IMR-90 (cell line): ENCODE data around the gene PLOD3. TPM values are rescaled to one million over a fixed set of nuclear protein-coding genes. Genes with fewer than 3 reads are reported as not detected.
"Not testable (repeated sequence)": the region's sequence is repeated elsewhere in the genome, so short reads cannot be mapped to it uniquely, and the experiment has no call there.

Experiments used
- ATAC-seq: fragments of 200-7000 bp; cut with Tn5 transposase; 2 replicates; pipeline ENCODE4 v1.9.1; 2020; ENCODE audit warnings: low read depth, mild to moderate bottlenecking, moderate library complexity
- BruUV-seq: library from RNA; stranded (reverse); fragments of 400-500 nt; replicated peaks from 2 replicates; lab custom pipeline; 2021; lab: Mats Ljungman, UMichigan
- CTCF ChIA-PET: fragments of 300-600 bp; formaldehyde crosslinking; extraction: SDS; loops from one replicate; lab custom pipeline; 2021; ENCODE audit warnings: antibody characterized with exemption; lab: Yijun Ruan, JAX
- POLR2A ChIA-PET: fragments of 300-600 bp; sonication (Branson Sonifier 250); formaldehyde crosslinking; loops from one replicate; lab custom pipeline; 2022; ENCODE audit warnings: antibody characterized with exemption; ENCODE audit not compliant: unreplicated experiment; lab: Charles Lee
- DNase-seq: peaks from one replicate; pipeline ENCODE4 v3.0.0; 2013
- H2AFZ ChIP-seq: replicated peaks from 2 replicates; pipeline ENCODE3; 2013; ENCODE audit warnings: low read length, mild to moderate bottlenecking; ENCODE audit not compliant: poor library complexity
- H2AK5ac ChIP-seq: 2 replicates; pipeline ENCODE4 v1.6.1; 2013; ENCODE audit warnings: low read depth, low read length, inconsistent platforms
- H2AK9ac ChIP-seq: replicated peaks from 2 replicates; pipeline ENCODE3; 2013; ENCODE audit warnings: mild to moderate bottlenecking, low read depth, low read length, moderate library complexity; ENCODE audit not compliant: poor library complexity
- H2BK120ac ChIP-seq: 2 replicates; pipeline ENCODE4 v1.6.1; 2013; ENCODE audit warnings: low read depth, low read length, inconsistent platforms
- H2BK15ac ChIP-seq: 3 replicates; pipeline ENCODE4 v1.6.1; 2013; ENCODE audit warnings: low read depth, low read length, inconsistent platforms
- H2BK20ac ChIP-seq: 2 replicates; pipeline ENCODE4 v1.6.1; 2013; ENCODE audit warnings: low read depth, mild to moderate bottlenecking, inconsistent platforms, low read length, moderate library complexity
- H2BK5ac ChIP-seq: 2 replicates; pipeline ENCODE4 v1.6.1; 2013; ENCODE audit warnings: mild to moderate bottlenecking, low read depth, low read length, inconsistent platforms; ENCODE audit not compliant: poor library complexity, severe bottlenecking
- H3K14ac ChIP-seq: replicated peaks from 2 replicates; pipeline ENCODE4 v1.6.1; 2013; ENCODE audit warnings: low read depth, low read length, inconsistent platforms
- H3K18ac ChIP-seq: 2 replicates; pipeline ENCODE4 v1.6.1; 2013; ENCODE audit warnings: low read depth, low read length, control low read depth
- H3K23ac ChIP-seq: 2 replicates; pipeline ENCODE4 v1.6.1; 2013; ENCODE audit warnings: low read depth, low read length, inconsistent platforms
- H3K27ac ChIP-seq: 2 replicates; pipeline ENCODE4 v1.5.1; 2013; ENCODE audit warnings: mild to moderate bottlenecking, control low read depth, low read length; ENCODE audit not compliant: insufficient read depth
- H3K27me3 ChIP-seq: 2 replicates; pipeline ENCODE4 v1.6.1; 2013; ENCODE audit warnings: low read length; ENCODE audit not compliant: control insufficient read depth, insufficient read depth
- H3K36me3 ChIP-seq: 2 replicates; pipeline ENCODE4 v1.6.1; 2013; ENCODE audit warnings: low read length, mixed read lengths; ENCODE audit not compliant: control insufficient read depth, insufficient read depth
- H3K4ac ChIP-seq: 2 replicates; pipeline ENCODE4 v1.6.1; 2013; ENCODE audit warnings: low read depth, low read length, inconsistent platforms
- H3K4me1 ChIP-seq: 2 replicates; pipeline ENCODE4 v1.6.1; 2013; ENCODE audit warnings: low read length, mixed read lengths; ENCODE audit not compliant: control insufficient read depth, insufficient read depth
- H3K4me2 ChIP-seq: 2 replicates; pipeline ENCODE4 v1.6.1; 2013; ENCODE audit warnings: low read depth, mild to moderate bottlenecking, control low read depth, low read length, moderate library complexity
- H3K4me3 ChIP-seq: 2 replicates; pipeline ENCODE4 v1.5.1; 2013; ENCODE audit warnings: low read depth, mild to moderate bottlenecking, control low read depth, low read length, moderate library complexity; ENCODE audit not compliant: insufficient read depth
- H3K56ac ChIP-seq: 2 replicates; pipeline ENCODE4 v1.6.1; 2013; ENCODE audit warnings: low read length, inconsistent platforms; ENCODE audit not compliant: insufficient read depth; ENCODE audit errors: extremely low read depth
- H3K79me1 ChIP-seq, 2 experiments: 2 replicates each; pipeline ENCODE4 v1.6.1; 2013; ENCODE audit warnings: low read length in 2 of 2, inconsistent platforms in 1 of 2, low read depth in 1 of 2
- H3K9ac ChIP-seq: 2 replicates; pipeline ENCODE4 v1.6.1; 2013; ENCODE audit warnings: low read depth, low read length, control low read depth
- H3K9me1 ChIP-seq: 2 replicates; pipeline ENCODE4 v1.6.1; 2013; ENCODE audit warnings: low read length, inconsistent platforms; ENCODE audit not compliant: insufficient read depth
- H3K9me3 ChIP-seq: 2 replicates; pipeline ENCODE4 v1.6.1; 2013; ENCODE audit warnings: low read length; ENCODE audit not compliant: control insufficient read depth, insufficient read depth
- H4K20me1 ChIP-seq: 2 replicates; pipeline ENCODE4 v1.6.1; 2013; ENCODE audit warnings: low read length, inconsistent platforms; ENCODE audit not compliant: insufficient read depth
- H4K5ac ChIP-seq: 2 replicates; pipeline ENCODE4 v1.6.1; 2013; ENCODE audit warnings: mild to moderate bottlenecking, low read depth, low read length, control low read depth
- H4K8ac ChIP-seq, 2 experiments: 2 replicates each; pipeline ENCODE4 v1.6.1; 2013; ENCODE audit warnings: low read depth in 2 of 2, low read length in 2 of 2, control low read depth in 1 of 2, inconsistent platforms in 1 of 2
- H4K91ac ChIP-seq: 2 replicates; pipeline ENCODE4 v1.6.1; 2013; ENCODE audit warnings: low read depth, low read length, inconsistent platforms; ENCODE audit not compliant: insufficient read depth
- WGBS, 2 experiments: methylation state at CpG; one replicate each; pipeline versions ENCODE4 v1.1.5 to v1.1.7; 2013; ENCODE audit warnings: missing lambda C conversion rate in 2 of 2; ENCODE audit not compliant: insufficient read length in 1 of 2; ENCODE audit errors: extremely low coverage in 2 of 2; 5-methylcytosine and 5-hydroxymethylcytosine counted together
- dilution Hi-C: fragments of 300-500 bp; cut with HindIII; formaldehyde crosslinking; loops from one replicate; pipeline ENCODE4 v1.14.3; 2018; ENCODE audit warnings: low sequenced_read_pairs; ENCODE audit not compliant: unreplicated experiment
- in situ Hi-C: fragments of 300-500 bp; cut with MboI; formaldehyde crosslinking; loops from 3 replicates; pipeline ENCODE4 v1.14.3; 2019; ENCODE audit warnings: low sequenced_read_pairs, inconsistent platforms, mixed read lengths
- intact Hi-C: fragments of 100-400 bp; cut with micrococcal nuclease; formaldehyde crosslinking; loops from 2 replicates; pipeline ENCODE4 v1.10.0; 2022
- polyA plus RNA-seq, 3 experiments: library from polyadenylated mRNA; depleted of rRNA; stranded (reverse); fragments of >200 nt; gene quantifications; 2 replicates each; pipeline ENCODE4 v1.2.3, GENCODE V29; 2012; ENCODE audit warnings: low replicate concordance in 1 of 3
- total RNA-seq: library from RNA; depleted of rRNA; stranded (reverse); fragments of >200 nt; gene quantifications from 2 replicates; pipeline ENCODE4 v1.2.3, GENCODE V29; 2012
- TF ChIP-seq, protein P1 (sequence below): fragments of 150-350 bp; IDR thresholded peaks from 2 replicates; pipeline ENCODE4 v1.6.1; 2017; ENCODE audit warnings: mild to moderate bottlenecking, antibody characterized with exemption, low read length, low read depth

Gene PLOD3
- total and polyA plus RNA-seq, 2 of the 4 experiments (the other 2 are of a cell fraction): 21.7 to 159 TPM

GRCh38 chr7:101264102-101264706 is 46.8 kb upstream of the PLOD3 start:
- H3K79me1 ChIP-seq, H2BK15ac ChIP-seq, H3K9me1 ChIP-seq, CTCF ChIA-PET, H3K4me1 ChIP-seq, H3K56ac ChIP-seq, H2BK5ac ChIP-seq, in situ Hi-C loops, H4K20me1 ChIP-seq, H3K9me3 ChIP-seq, H2BK120ac ChIP-seq, H2BK20ac ChIP-seq, H3K23ac ChIP-seq, BruUV-seq, H3K4me2 ChIP-seq, intact Hi-C loops, POLR2A ChIA-PET, H4K91ac ChIP-seq, H3K36me3 ChIP-seq, H2AK5ac ChIP-seq, dilution Hi-C loops, H4K5ac ChIP-seq, H3K14ac ChIP-seq, H3K9ac ChIP-seq, H3K4me3 ChIP-seq, H4K8ac ChIP-seq, H3K27ac ChIP-seq, H3K4ac ChIP-seq, H3K18ac ChIP-seq: not testable (repeated sequence)
- Histone ChIP-seq H2AFZ (peak overlapping the region; percentile 43), H2AK9ac (peak overlapping the region; percentile 16), H3K27me3 (peaks cover 13% of the 10 kb centered on the region)
- whole genome bisulfite sequencing, 2 experiments: 50% methylated on average over 2 of the region's 6 CpGs; no CpG with 5 or more reads in 1 of the 2 experiments
- DNase-seq (peak; percentile 10), ATAC-seq (peak; percentile 44; the same call in 1 of the 2 replicates)
- TF ChIP-seq, protein P1, sequence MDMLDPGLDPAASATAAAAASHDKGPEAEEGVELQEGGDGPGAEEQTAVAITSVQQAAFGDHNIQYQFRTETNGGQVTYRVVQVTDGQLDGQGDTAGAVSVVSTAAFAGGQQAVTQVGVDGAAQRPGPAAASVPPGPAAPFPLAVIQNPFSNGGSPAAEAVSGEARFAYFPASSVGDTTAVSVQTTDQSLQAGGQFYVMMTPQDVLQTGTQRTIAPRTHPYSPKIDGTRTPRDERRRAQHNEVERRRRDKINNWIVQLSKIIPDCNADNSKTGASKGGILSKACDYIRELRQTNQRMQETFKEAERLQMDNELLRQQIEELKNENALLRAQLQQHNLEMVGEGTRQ: peak; percentile 40; the same call in 1 of the 2 replicates
